Prostate gland (tissue), 2 donors: Measurements from ENCODE around the gene PTGDS.

Experiments
- POLR2A ChIP-seq: fragments of 450-650 bp; IDR thresholded peaks from one replicate; pipeline ENCODE4 v1.6.1; 2016; ENCODE audit warnings: antibody characterized with exemption, mild to moderate bottlenecking
- POLR2AphosphoS5 ChIP-seq: sonication (generic); formaldehyde crosslinking; IDR thresholded peaks from one replicate; pipeline ENCODE4 v1.6.1; 2017; ENCODE audit warnings: antibody characterized with exemption
- TF ChIP-seq, protein P1 (sequence below), 4 experiments: fragments of 200-600 bp in 2 of 4; fragments of 450-650 bp in 2 of 4; sonication (generic) in 2 of 4; IDR thresholded peaks; 1 replicate in 3 of 4; 2 replicates in 1 of 4; pipeline ENCODE4 v1.5.1; 2016 to 2019; ENCODE audit warnings: antibody characterized with exemption in 4 of 4, mild to moderate bottlenecking in 2 of 4, moderate library complexity in 2 of 4

- TF ChIP-seq, protein P1, sequence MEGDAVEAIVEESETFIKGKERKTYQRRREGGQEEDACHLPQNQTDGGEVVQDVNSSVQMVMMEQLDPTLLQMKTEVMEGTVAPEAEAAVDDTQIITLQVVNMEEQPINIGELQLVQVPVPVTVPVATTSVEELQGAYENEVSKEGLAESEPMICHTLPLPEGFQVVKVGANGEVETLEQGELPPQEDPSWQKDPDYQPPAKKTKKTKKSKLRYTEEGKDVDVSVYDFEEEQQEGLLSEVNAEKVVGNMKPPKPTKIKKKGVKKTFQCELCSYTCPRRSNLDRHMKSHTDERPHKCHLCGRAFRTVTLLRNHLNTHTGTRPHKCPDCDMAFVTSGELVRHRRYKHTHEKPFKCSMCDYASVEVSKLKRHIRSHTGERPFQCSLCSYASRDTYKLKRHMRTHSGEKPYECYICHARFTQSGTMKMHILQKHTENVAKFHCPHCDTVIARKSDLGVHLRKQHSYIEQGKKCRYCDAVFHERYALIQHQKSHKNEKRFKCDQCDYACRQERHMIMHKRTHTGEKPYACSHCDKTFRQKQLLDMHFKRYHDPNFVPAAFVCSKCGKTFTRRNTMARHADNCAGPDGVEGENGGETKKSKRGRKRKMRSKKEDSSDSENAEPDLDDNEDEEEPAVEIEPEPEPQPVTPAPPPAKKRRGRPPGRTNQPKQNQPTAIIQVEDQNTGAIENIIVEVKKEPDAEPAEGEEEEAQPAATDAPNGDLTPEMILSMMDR (IDR thresholded peaks at IDR 0.05), result no peak
- TF ChIP-seq POLR2A, result no peak
- no peak for TF ChIP-seq POLR2AphosphoS5
Measured at GRCh38 chr9:137026384-137026783, 49.1 kb downstream of the PTGDS start.
